IMR-90 (cell line): Measurements from ENCODE around the gene SYNGR4. TPM values are rescaled to one million over a fixed set of nuclear protein-coding genes. Genes with fewer than 3 reads are reported as not detected.

Source experiments
- ATAC-seq: fragments of 200-7000 bp; cut with Tn5 transposase; 2 replicates; pipeline ENCODE4 v1.9.1; 2020; ENCODE audit warnings: low read depth, mild to moderate bottlenecking, moderate library complexity
- BruUV-seq: library from RNA; stranded (reverse); fragments of 400-500 nt; replicated peaks from 2 replicates; lab custom pipeline; 2021; lab: Mats Ljungman, UMichigan
- CTCF ChIA-PET: fragments of 300-600 bp; formaldehyde crosslinking; extraction: SDS; loops from one replicate; lab custom pipeline; 2021; ENCODE audit warnings: antibody characterized with exemption; lab: Yijun Ruan, JAX
- POLR2A ChIA-PET: fragments of 300-600 bp; sonication (Branson Sonifier 250); formaldehyde crosslinking; loops from one replicate; lab custom pipeline; 2022; ENCODE audit warnings: antibody characterized with exemption; ENCODE audit not compliant: unreplicated experiment; lab: Charles Lee
- DNase-seq: peaks from one replicate; pipeline ENCODE4 v3.0.0; 2013
- H2AFZ ChIP-seq: replicated peaks from 2 replicates; pipeline ENCODE3; 2013; ENCODE audit warnings: low read length, mild to moderate bottlenecking; ENCODE audit not compliant: poor library complexity
- H2AK5ac ChIP-seq: 2 replicates; pipeline ENCODE4 v1.6.1; 2013; ENCODE audit warnings: low read depth, low read length, inconsistent platforms
- H2AK9ac ChIP-seq: replicated peaks from 2 replicates; pipeline ENCODE3; 2013; ENCODE audit warnings: mild to moderate bottlenecking, low read depth, low read length, moderate library complexity; ENCODE audit not compliant: poor library complexity
- H2BK120ac ChIP-seq: 2 replicates; pipeline ENCODE4 v1.6.1; 2013; ENCODE audit warnings: low read depth, low read length, inconsistent platforms
- H2BK15ac ChIP-seq: 3 replicates; pipeline ENCODE4 v1.6.1; 2013; ENCODE audit warnings: low read depth, low read length, inconsistent platforms
- H2BK20ac ChIP-seq: 2 replicates; pipeline ENCODE4 v1.6.1; 2013; ENCODE audit warnings: low read depth, mild to moderate bottlenecking, inconsistent platforms, low read length, moderate library complexity
- H2BK5ac ChIP-seq: 2 replicates; pipeline ENCODE4 v1.6.1; 2013; ENCODE audit warnings: mild to moderate bottlenecking, low read depth, low read length, inconsistent platforms; ENCODE audit not compliant: poor library complexity, severe bottlenecking
- H3K14ac ChIP-seq: replicated peaks from 2 replicates; pipeline ENCODE4 v1.6.1; 2013; ENCODE audit warnings: low read depth, low read length, inconsistent platforms
- H3K18ac ChIP-seq: 2 replicates; pipeline ENCODE4 v1.6.1; 2013; ENCODE audit warnings: low read depth, low read length, control low read depth
- H3K23ac ChIP-seq: 2 replicates; pipeline ENCODE4 v1.6.1; 2013; ENCODE audit warnings: low read depth, low read length, inconsistent platforms
- H3K27ac ChIP-seq: 2 replicates; pipeline ENCODE4 v1.5.1; 2013; ENCODE audit warnings: mild to moderate bottlenecking, control low read depth, low read length; ENCODE audit not compliant: insufficient read depth
- H3K27me3 ChIP-seq: 2 replicates; pipeline ENCODE4 v1.6.1; 2013; ENCODE audit warnings: low read length; ENCODE audit not compliant: control insufficient read depth, insufficient read depth
- H3K36me3 ChIP-seq: 2 replicates; pipeline ENCODE4 v1.6.1; 2013; ENCODE audit warnings: low read length, mixed read lengths; ENCODE audit not compliant: control insufficient read depth, insufficient read depth
- H3K4ac ChIP-seq: 2 replicates; pipeline ENCODE4 v1.6.1; 2013; ENCODE audit warnings: low read depth, low read length, inconsistent platforms
- H3K4me1 ChIP-seq: 2 replicates; pipeline ENCODE4 v1.6.1; 2013; ENCODE audit warnings: low read length, mixed read lengths; ENCODE audit not compliant: control insufficient read depth, insufficient read depth
- H3K4me2 ChIP-seq: 2 replicates; pipeline ENCODE4 v1.6.1; 2013; ENCODE audit warnings: low read depth, mild to moderate bottlenecking, control low read depth, low read length, moderate library complexity
- H3K4me3 ChIP-seq: 2 replicates; pipeline ENCODE4 v1.5.1; 2013; ENCODE audit warnings: low read depth, mild to moderate bottlenecking, control low read depth, low read length, moderate library complexity; ENCODE audit not compliant: insufficient read depth
- H3K56ac ChIP-seq: 2 replicates; pipeline ENCODE4 v1.6.1; 2013; ENCODE audit warnings: low read length, inconsistent platforms; ENCODE audit not compliant: insufficient read depth; ENCODE audit errors: extremely low read depth
- H3K79me1 ChIP-seq, 2 experiments: 2 replicates each; pipeline ENCODE4 v1.6.1; 2013; ENCODE audit warnings: low read length in 2 of 2, inconsistent platforms in 1 of 2, low read depth in 1 of 2
- H3K9ac ChIP-seq: 2 replicates; pipeline ENCODE4 v1.6.1; 2013; ENCODE audit warnings: low read depth, low read length, control low read depth
- H3K9me1 ChIP-seq: 2 replicates; pipeline ENCODE4 v1.6.1; 2013; ENCODE audit warnings: low read length, inconsistent platforms; ENCODE audit not compliant: insufficient read depth
- H3K9me3 ChIP-seq: 2 replicates; pipeline ENCODE4 v1.6.1; 2013; ENCODE audit warnings: low read length; ENCODE audit not compliant: control insufficient read depth, insufficient read depth
- H4K20me1 ChIP-seq: 2 replicates; pipeline ENCODE4 v1.6.1; 2013; ENCODE audit warnings: low read length, inconsistent platforms; ENCODE audit not compliant: insufficient read depth
- H4K5ac ChIP-seq: 2 replicates; pipeline ENCODE4 v1.6.1; 2013; ENCODE audit warnings: mild to moderate bottlenecking, low read depth, low read length, control low read depth
- H4K8ac ChIP-seq, 2 experiments: 2 replicates each; pipeline ENCODE4 v1.6.1; 2013; ENCODE audit warnings: low read depth in 2 of 2, low read length in 2 of 2, control low read depth in 1 of 2, inconsistent platforms in 1 of 2
- H4K91ac ChIP-seq: 2 replicates; pipeline ENCODE4 v1.6.1; 2013; ENCODE audit warnings: low read depth, low read length, inconsistent platforms; ENCODE audit not compliant: insufficient read depth
- FOS ChIP-seq: fragments of 150-350 bp; IDR thresholded peaks from 2 replicates; pipeline ENCODE4 v1.6.1; 2016; ENCODE audit warnings: low read depth, low read length
- NFE2L2 ChIP-seq: fragments of 150-350 bp; IDR thresholded peaks from 2 replicates; pipeline ENCODE4 v1.6.1; 2016; ENCODE audit warnings: low read depth, mild to moderate bottlenecking, low read length
- RAD21 ChIP-seq: IDR thresholded peaks from 2 replicates; pipeline ENCODE4 v1.6.1; 2012; ENCODE audit warnings: low read length, improper control_type of control experiment
- RCOR1 ChIP-seq: IDR thresholded peaks from 2 replicates; pipeline ENCODE4 v1.6.1; 2012; ENCODE audit warnings: mild to moderate bottlenecking, low read length, improper control_type of control experiment; ENCODE audit not compliant: insufficient replicate concordance
- WGBS, 2 experiments: methylation state at CpG; one replicate each; pipeline versions ENCODE4 v1.1.5 to v1.1.7; 2013; ENCODE audit warnings: missing lambda C conversion rate in 2 of 2; ENCODE audit not compliant: insufficient read length in 1 of 2; ENCODE audit errors: extremely low coverage in 2 of 2; 5-methylcytosine and 5-hydroxymethylcytosine counted together
- dilution Hi-C: fragments of 300-500 bp; cut with HindIII; formaldehyde crosslinking; loops from one replicate; pipeline ENCODE4 v1.14.3; 2018; ENCODE audit warnings: low sequenced_read_pairs; ENCODE audit not compliant: unreplicated experiment
- in situ Hi-C: fragments of 300-500 bp; cut with MboI; formaldehyde crosslinking; loops from 3 replicates; pipeline ENCODE4 v1.14.3; 2019; ENCODE audit warnings: low sequenced_read_pairs, inconsistent platforms, mixed read lengths
- intact Hi-C: fragments of 100-400 bp; cut with micrococcal nuclease; formaldehyde crosslinking; loops from 2 replicates; pipeline ENCODE4 v1.10.0; 2022
- polyA plus RNA-seq, 3 experiments: library from polyadenylated mRNA; depleted of rRNA; stranded (reverse); fragments of >200 nt; gene quantifications; 2 replicates each; pipeline ENCODE4 v1.2.3, GENCODE V29; 2012; ENCODE audit warnings: low replicate concordance in 1 of 3
- total RNA-seq: library from RNA; depleted of rRNA; stranded (reverse); fragments of >200 nt; gene quantifications from 2 replicates; pipeline ENCODE4 v1.2.3, GENCODE V29; 2012

Gene SYNGR4
- total and polyA plus RNA-seq, 2 of the 4 experiments (the other 2 are of a cell fraction) = not detected

DNA sequence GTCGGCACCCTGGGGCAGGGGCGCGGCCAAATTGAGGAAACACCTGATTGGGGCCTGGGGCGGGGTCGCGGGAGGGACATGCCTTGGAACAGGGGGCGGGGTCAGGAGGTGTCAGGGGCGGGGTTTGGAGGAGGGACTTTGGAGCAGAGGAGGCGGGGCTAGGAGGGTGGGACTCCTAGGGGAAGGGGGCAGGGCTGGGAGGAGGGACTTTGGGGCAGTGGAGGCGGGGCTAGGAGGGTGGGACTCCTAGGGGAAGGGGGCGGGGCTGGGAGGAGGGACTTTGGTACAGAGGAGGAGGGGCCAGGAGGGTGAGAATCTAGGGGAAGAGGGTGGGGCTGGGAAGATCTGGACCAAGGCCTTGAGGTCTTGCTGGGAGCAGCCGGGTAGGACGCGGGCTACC, 51.2 kb downstream of the SYNGR4 start (continued):
- TF ChIP-seq RAD21 (no peak), RCOR1 (no peak), FOS (no peak), NFE2L2 (no peak)

DNA sequence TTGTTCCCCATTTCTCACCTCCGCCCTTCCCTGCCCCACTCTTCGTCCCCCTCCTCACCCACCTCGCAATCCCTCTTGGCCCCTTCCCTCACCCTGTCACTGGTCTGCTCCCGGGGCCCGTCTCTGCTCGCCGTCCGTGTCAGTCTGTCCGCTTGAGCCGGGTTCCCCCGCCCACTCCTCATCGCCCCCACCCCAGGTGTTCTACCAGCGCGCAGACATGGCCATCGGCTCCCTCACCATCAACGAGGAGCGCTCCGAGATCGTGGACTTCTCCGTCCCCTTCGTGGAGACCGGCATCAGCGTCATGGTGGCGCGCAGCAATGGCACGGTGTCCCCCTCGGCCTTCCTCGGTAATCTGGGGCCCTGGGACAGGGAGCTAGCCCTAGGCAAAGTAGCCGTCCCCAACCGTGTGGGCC, 51.6 kb downstream of the SYNGR4 start:
- H2BK120ac ChIP-seq = no peak overlapping the region
- H3K36me3 ChIP-seq = no peaks in the 10 kb centered on the region
- ChIA-PET POLR2A (no interaction called here), CTCF (interaction anchor here (0.5 kb wide), 1 partner anchor 7 kb away, joined by 4 read pairs; no protein-coding TSS in a partner anchor)
- no peak for ATAC-seq
- BruUV-seq = no TSS peak
- H3K9me3 ChIP-seq = no peaks in the 10 kb centered on the region; the same call in 1 of the 2 replicates
- in situ Hi-C loops (no loop called here), dilution Hi-C loops (no loop called here), intact Hi-C loops (no loop called here)
- H3K23ac ChIP-seq = no peak overlapping the region
- H4K5ac ChIP-seq = no peak overlapping the region
- peaks cover 4% of the 10 kb centered on the region; the same call in 1 of the 2 replicates for H3K9me1 ChIP-seq
- peak overlapping the region; percentile 50; the same call in 1 of the 2 replicates for H2AK5ac ChIP-seq
- TF ChIP-seq RAD21 = no peak
- H4K8ac ChIP-seq = no peak overlapping the region
- peak overlapping the region; percentile 55 for H2AK9ac ChIP-seq
- H2BK15ac ChIP-seq = no peak overlapping the region
- no peak overlapping the region; the same call in 1 of the 2 replicates for H3K4me2 ChIP-seq
- no peak overlapping the region for H2BK5ac ChIP-seq
- peaks cover 7% of the 10 kb centered on the region for H3K4me1 ChIP-seq
- peak overlapping the region; percentile 85 for H2AFZ ChIP-seq
- H3K27me3 ChIP-seq = peaks cover 4% of the 10 kb centered on the region; the same call in 1 of the 2 replicates
- no peak overlapping the region for H3K14ac ChIP-seq
- no peak overlapping the region for H3K56ac ChIP-seq
- no peak overlapping the region for H3K18ac ChIP-seq
- H3K9ac ChIP-seq = no peak overlapping the region
- no peak overlapping the region for H3K4ac ChIP-seq
- H3K4me3 ChIP-seq = no peak overlapping the region
- no peaks in the 10 kb centered on the region; a peak in 1 of 4 replicates for H3K79me1 ChIP-seq
- H4K20me1 ChIP-seq = no peaks in the 10 kb centered on the region
- WGBS, 2 experiments = 57% methylated on average over 23 of the region's 30 CpGs; no CpG with 5 or more reads in 1 of the 2 experiments
- no peak overlapping the region for H3K27ac ChIP-seq
- no peak overlapping the region for H4K91ac ChIP-seq
- no peak for DNase-seq
- H2BK20ac ChIP-seq = no peak overlapping the region
